Stimulated activated CD8-positive, alpha-beta memory T cell treated with anti-CD3 and anti-CD28 coated beads, Interleukin-2, amount 100 ng/mL, for 48 hours (primary cell): Measurements from ENCODE around the gene RRAS2.

Source experiments
- DNase-seq, 2 donors: peaks; one replicate each; pipeline ENCODE4 v3.0.0-alpha.2; 2020; ENCODE audit warnings: low read depth in 2 of 2

RRAS2 gene

GRCh38 chr11:14336507-14337503, 22.2 kb downstream of the RRAS2 start:
- DNase-seq: no peak

DNA sequence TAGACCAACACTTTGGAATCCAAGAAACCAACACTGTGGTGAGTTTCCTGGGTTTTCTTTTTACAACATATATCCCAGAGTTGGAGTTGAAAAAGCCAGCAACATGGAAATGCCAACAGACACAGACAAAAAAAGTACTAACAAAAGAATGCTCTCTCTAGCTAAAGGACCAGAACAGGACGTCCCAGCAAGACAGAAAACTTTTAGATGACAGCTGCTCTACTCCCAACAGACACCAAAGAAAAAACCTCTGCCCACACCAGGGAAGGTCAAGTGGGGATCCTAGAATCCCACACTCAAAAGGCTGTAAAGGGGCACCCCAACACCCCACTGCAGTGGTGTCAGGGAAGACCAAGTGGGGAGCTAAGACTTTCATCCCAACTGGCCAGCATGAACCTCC, 23.3 kb downstream of the RRAS2 start:
- no peak for DNase-seq

- DNase-seq: no peak
These were observed 24.1 kb downstream of the RRAS2 start for GRCh38 chr11:14334893-14335292.

DNA sequence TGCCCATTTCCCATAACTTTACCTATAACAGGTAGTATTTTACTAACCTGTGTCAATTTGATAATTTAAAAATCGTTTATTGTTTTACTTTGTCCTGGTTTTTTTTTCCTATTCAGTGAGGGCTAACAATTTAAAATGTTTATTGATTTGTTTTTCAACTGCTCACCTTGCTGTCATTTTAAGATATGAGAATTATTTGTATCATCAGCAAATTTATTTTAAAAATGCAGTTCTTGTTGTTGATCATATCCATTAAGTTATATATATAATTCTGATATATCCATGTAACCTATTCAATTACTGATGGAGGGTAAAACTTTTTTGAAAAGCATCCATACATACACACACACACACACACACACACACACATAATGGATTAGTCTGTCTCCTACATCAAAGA, 24.8 kb downstream of the RRAS2 start:
- DNase-seq: no peak

GRCh38 chr11:14331476-14332136, 27.4 kb downstream of the RRAS2 start:
- no peak for DNase-seq

- DNase-seq: no peak
These were observed 28.1 kb downstream of the RRAS2 start for GRCh38 chr11:14330881-14331280.

DNA sequence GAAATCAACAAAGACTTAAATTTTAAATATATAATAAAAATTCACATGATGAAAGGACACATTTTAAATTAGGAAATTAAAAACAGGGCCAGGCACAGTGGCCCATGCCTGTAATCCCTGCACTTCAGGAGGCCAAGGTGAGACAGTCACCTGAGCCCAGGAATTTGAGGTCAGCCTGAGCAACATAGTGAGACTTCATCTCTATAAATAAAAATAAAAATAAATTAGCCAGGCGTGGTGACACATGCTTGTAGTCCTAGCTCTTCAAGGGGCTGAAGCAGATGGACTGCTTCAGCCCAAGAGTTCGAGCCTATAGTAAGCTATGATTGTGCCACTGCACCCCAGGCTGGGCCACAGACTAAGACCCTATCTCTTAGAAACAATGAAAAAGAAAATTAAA, 29.3 kb downstream of the RRAS2 start:
- DNase-seq: no peak

- no peak for DNase-seq
These were observed 31.9 kb downstream of the RRAS2 start for GRCh38 chr11:14327116-14327515.

DNA sequence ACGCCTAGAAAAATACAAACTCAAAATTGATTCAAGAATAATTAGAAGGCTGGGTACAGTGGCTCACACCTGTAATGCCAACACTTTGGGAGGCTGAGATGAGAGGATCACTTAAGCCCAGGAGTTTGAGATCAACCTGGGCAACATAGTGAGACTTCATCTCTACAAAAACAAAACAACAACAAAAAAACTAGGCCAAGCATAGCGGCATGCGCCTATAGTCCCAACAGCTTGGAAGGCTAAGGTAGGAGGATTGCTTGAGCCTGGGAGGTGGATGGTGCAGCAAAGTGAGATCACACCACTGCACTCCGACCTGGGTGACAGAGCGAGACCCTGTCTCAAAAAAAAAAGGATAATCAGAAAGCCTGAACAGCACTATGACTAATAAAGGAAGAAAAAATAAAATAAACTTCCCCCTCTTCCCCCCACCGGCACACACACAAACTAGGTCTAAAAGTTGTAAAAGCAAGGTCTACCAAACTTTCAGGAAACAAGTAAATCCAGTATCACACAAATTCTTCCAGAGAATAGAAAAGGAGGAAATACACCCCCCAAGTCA, 35.8 kb downstream of the RRAS2 start:
- no peak for DNase-seq

GRCh38 chr11:14322510-14322909, 36.5 kb downstream of the RRAS2 start:
- no peak for DNase-seq

- DNase-seq: peak in 1 of 2 donors; percentile 14
These were observed 39.0 kb downstream of the RRAS2 start for GRCh38 chr11:14320020-14320419.

DNA sequence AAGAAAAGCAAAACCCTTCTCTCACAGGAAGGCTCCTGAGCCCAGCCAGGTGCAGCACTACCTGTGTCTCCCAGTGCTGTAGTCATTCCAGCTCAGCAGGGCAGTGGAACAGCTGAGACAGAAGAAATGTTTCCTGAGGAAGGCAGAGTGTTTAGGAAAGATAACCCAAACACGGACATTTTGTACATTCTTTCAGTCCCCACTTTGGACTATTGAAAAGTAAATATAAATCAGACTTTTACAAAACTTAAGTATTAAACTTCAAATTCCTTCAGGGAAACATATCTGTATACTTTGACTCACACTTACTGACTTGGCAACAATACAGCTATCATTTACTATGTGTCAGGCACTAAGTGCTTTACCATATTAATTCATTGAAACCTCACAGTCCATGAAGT, 40.4 kb downstream of the RRAS2 start:
- no peak for DNase-seq

DNA sequence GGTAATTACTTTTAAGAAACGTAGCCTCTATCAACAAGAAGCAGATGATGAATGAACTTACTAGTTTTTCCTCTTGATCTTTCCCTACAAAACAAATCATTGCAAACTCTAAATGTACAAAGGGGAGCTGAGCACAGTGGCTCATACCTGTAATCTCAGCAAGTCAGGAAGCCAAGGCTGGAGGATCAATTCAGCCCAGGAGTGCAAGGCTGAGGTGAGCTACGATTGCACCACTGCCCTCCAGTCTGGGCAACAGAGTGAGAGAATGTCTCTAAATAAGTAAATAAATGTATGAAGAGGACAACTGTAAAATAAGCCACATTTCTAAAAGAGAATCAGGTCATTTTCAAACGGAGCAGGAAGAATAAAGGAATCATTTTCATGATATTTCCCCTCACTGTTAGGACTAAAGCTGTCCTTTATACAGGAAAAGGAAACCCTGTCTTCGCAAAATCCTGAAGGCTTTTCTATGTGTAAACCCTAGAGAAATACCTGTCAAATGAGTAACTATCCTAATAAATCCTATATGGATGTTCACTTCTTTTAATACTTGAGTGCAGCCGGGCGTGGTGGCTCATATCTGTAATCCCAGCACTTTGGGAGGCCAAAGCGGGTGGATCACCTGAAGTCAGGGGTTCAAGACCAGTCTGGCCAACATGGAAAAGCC, 41.2 kb downstream of the RRAS2 start:
- no peak for DNase-seq

DNA sequence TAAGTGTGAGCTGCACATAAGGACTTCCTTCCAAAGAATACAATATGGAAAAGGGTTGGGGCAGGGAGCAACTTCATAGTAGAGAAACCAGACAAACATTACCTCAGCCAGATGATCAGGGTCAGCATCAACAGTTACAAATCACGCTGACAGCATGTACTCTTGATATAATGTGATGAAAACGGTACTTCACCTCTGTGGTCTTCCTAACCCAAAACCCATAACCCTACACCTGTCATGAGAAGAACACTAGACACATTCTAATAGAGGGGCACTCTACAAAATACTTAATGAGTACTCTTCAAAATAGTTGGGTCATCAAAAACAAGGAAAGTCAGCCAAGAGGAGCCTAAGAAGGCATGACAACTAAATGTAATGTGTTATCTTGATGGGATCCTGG, 43.9 kb downstream of the RRAS2 start:
- DNase-seq: no peak

DNA sequence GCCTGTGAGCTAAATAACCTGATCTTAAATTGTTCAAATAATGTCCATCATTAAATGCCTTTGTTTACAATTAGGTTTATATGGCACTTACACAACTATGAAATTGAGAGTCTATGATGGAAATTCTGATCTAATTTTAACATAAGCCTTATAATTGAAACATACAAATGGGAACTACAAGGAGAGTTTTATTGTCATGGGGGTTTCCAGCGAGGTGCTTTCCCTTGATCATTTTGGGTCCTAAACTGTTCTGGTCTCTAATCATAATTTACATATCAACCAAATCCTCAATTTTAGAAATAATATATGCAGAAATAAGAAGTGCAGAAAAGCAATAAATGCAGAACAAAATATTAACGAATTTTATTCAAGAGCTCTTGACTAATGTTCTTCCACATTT, 44.9 kb downstream of the RRAS2 start:
- no peak for DNase-seq

GRCh38 chr11:14312736-14313438, 46.1 kb downstream of the RRAS2 start:
- DNase-seq: no peak

- no peak for DNase-seq
These were observed 48.3 kb downstream of the RRAS2 start for GRCh38 chr11:14310679-14311078.

DNA sequence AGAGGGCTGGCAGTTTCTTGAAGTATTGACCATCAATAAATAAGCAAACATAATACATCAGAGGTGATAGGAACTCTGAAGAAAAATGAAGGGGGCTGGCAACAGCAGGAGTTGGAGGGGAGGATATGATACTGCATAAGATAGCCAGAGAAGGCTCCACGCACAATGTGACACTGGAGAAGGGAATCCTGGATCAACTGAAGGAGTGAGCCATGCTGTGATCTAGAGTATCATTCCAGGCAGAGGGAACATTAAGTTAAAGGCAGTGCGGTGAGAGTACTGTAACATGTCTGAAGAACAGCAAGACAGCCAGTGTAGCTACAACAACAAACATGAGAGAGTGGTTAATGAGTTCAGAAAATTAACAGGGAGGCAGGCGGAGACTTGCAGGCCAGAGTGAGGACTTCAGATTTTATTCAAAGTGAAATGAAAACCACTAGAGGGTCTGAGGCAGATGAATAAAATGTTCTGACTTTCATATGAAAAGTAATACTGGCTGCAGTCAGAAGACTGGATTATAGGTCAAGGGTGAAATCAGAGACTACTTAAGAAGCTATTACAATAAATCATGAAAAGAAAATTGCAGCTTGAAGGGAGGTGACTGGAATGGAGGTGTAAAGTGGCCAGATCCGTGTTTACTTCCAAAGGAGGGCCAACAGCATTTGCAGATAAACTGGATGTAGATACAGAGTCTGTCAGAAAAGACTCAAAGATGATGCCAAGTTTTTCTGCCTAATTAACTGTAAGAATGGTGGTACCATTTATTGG, 49.4 kb downstream of the RRAS2 start:
- DNase-seq: no peak

- no peak for DNase-seq
These were observed 50.0 kb downstream of the RRAS2 start for GRCh38 chr11:14308897-14309387.

GRCh38 chr11:14308114-14308896, 50.7 kb downstream of the RRAS2 start:
- no peak for DNase-seq
